ENCODE data around the gene BANF2. TPM values are rescaled to one million over a fixed set of nuclear protein-coding genes. Genes with fewer than 3 reads are reported as not detected.

Gene BANF2
- total and polyA plus RNA-seq, 2 experiments from 2014 or later: not detected

DNA sequence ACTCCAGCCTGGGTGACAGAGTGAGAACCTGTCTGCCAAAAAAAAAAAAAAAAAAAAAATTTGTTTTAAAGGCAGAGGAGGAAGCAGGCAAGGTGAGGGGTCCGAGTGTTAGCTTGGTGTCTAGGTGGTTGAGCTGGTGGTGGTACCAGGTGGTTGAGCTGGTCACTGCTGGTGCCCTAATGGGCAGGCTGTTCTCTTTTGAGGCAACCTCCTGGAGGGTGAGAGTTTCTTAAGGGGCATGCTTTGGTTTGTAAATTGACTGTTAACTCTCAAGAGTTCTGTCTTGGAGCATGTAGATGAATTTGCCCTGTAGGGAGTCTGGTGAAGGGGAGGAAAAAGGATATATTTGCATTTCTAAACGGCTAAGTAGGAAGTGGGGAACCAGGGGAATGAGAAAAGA is 52.7 kb downstream of the BANF2 start:
- H3K4me2 ChIP-seq (ENCODE audit: unreplicated experiment): no peak overlapping the region
- WGBS, 2 experiments (ENCODE audit: low coverage in 1 of 2, low lambda C conversion rate in 2 of 2, missing lambda C conversion rate in 2 of 2): 2 to 4% methylated on average over 2 of the region's 2 CpGs
- H3K9me3 ChIP-seq (ENCODE audit: low read depth): no peaks in the 10 kb centered on the region
- H3K27ac ChIP-seq: no peak overlapping the region
- no peaks in the 10 kb centered on the region for H4K20me1 ChIP-seq (ENCODE audit: insufficient read depth)
- H3K9me2 ChIP-seq (ENCODE audit: insufficient read depth): no peaks in the 10 kb centered on the region
- H3K79me2 ChIP-seq (ENCODE audit: insufficient read depth): no peaks in the 10 kb centered on the region
- in situ Hi-C loops (cut with MboI): no loop called here
- H3K4me3 ChIP-seq: no peak overlapping the region
- H3K9ac ChIP-seq: no peak overlapping the region
- no peak overlapping the region for H2AFZ ChIP-seq
- no peaks in the 10 kb centered on the region for H3K36me3 ChIP-seq (ENCODE audit: low read depth)
- H3K4me1 ChIP-seq (ENCODE audit: insufficient read depth): peaks cover 14% of the 10 kb centered on the region
- no peak for DNase-seq
- H3F3A ChIP-seq (ENCODE audit: insufficient read depth): 0 out of 2 replicates have a peak, but pooled peaks cover 3% of the 10 kb centered on the region
- TF ChIP-seq EZH2 (IDR thresholded peaks at IDR 0.05; ENCODE audit: insufficient read depth, poor library complexity, severe bottlenecking): no peak
- TF ChIP-seq EZH2phosphoT487 (IDR thresholded peaks at IDR 0.05; ENCODE audit: insufficient read depth, low read depth): no peak
- H3K27me3 ChIP-seq (replicated peaks; ENCODE audit: insufficient read depth): peaks cover 15% of the 10 kb centered on the region

DNA sequence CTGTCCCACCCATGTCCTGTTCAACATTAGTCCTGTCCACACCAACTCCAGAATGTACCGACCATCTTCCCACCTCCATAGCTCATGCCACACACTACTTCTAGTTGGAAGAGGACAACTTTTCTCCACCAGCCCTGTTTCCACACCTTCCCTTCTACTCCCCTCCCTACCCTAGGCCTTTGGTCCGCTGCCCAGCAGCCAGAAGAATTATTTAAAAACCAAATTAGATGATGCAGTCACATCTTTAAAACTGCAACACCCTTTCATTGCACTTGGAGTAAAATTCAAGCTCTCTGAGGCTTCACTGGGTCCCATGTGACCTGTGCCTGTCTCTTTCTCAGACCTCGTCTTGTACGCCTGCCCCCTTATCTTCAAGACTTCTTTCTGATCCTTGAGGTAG is 53.8 kb downstream of the BANF2 start:
- Histone ChIP-seq H3K4me1 (ENCODE audit: insufficient read depth) (peaks cover 10% of the 10 kb centered on the region), H3F3A (ENCODE audit: insufficient read depth) (no peaks in the 10 kb centered on the region), H2AFZ (no peak overlapping the region), H3K27me3 (replicated peaks; ENCODE audit: insufficient read depth) (peaks cover 15% of the 10 kb centered on the region), H3K9me2 (ENCODE audit: insufficient read depth) (no peaks in the 10 kb centered on the region), H3K4me3 (no peak overlapping the region), H3K9me3 (ENCODE audit: low read depth) (no peaks in the 10 kb centered on the region), H3K4me2 (ENCODE audit: unreplicated experiment) (no peak overlapping the region), H4K20me1 (ENCODE audit: insufficient read depth) (no peaks in the 10 kb centered on the region), H3K36me3 (ENCODE audit: low read depth) (no peaks in the 10 kb centered on the region), H3K9ac (no peak overlapping the region), H3K27ac (no peak overlapping the region), H3K79me2 (ENCODE audit: insufficient read depth) (no peaks in the 10 kb centered on the region)
- no peak for TF ChIP-seq EZH2phosphoT487 (IDR thresholded peaks at IDR 0.05; ENCODE audit: insufficient read depth, low read depth)
- no peak for TF ChIP-seq EZH2 (IDR thresholded peaks at IDR 0.05; ENCODE audit: insufficient read depth, poor library complexity, severe bottlenecking)
- 74 to 78% methylated on average over 4 of the region's 4 CpGs for whole genome bisulfite sequencing, 2 experiments (ENCODE audit: low coverage in 1 of 2, low lambda C conversion rate in 2 of 2, missing lambda C conversion rate in 2 of 2)
- in situ Hi-C loops (cut with MboI): no loop called here
- no peak for DNase-seq

DNA sequence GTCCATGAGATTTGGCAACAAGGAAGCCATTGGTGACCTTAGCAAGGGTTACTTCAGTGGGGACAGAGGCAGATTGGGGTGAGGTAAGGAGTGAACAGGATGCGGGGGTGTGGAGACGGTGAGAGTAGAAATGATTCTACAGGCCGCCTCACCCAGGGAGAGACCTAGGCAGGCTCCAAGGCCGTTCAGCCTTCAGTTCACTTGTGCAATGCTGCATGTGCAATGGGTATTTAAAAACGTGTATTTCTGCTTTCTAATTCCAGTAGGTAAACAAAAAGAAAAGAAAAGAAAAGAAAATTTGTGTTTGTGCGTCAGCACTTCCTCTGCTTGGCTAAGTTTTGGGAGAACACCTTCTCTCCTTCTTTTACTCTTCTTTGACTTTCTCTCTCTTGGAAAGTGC is 56.8 kb downstream of the BANF2 start:
- Histone ChIP-seq H2AFZ (no peak overlapping the region), H3K9me2 (ENCODE audit: insufficient read depth) (no peaks in the 10 kb centered on the region), H3K27me3 (replicated peaks; ENCODE audit: insufficient read depth) (peaks cover 15% of the 10 kb centered on the region), H3K27ac (no peak overlapping the region), H3K36me3 (ENCODE audit: low read depth) (no peaks in the 10 kb centered on the region), H3K9me3 (ENCODE audit: low read depth) (no peaks in the 10 kb centered on the region), H3K4me1 (ENCODE audit: insufficient read depth) (no peaks in the 10 kb centered on the region), H3K9ac (no peak overlapping the region), H3F3A (ENCODE audit: insufficient read depth) (no peaks in the 10 kb centered on the region), H3K4me2 (ENCODE audit: unreplicated experiment) (no peak overlapping the region), H3K79me2 (ENCODE audit: insufficient read depth) (no peaks in the 10 kb centered on the region), H4K20me1 (ENCODE audit: insufficient read depth) (no peaks in the 10 kb centered on the region), H3K4me3 (no peak overlapping the region)
- DNase-seq: no peak
- WGBS, 2 experiments (ENCODE audit: low coverage in 1 of 2, low lambda C conversion rate in 2 of 2, missing lambda C conversion rate in 2 of 2): 71 to 82% methylated on average over 6 of the region's 6 CpGs
- in situ Hi-C loops (cut with MboI): no loop called here
- TF ChIP-seq EZH2 (IDR thresholded peaks at IDR 0.05; ENCODE audit: insufficient read depth, poor library complexity, severe bottlenecking): no peak

DNA sequence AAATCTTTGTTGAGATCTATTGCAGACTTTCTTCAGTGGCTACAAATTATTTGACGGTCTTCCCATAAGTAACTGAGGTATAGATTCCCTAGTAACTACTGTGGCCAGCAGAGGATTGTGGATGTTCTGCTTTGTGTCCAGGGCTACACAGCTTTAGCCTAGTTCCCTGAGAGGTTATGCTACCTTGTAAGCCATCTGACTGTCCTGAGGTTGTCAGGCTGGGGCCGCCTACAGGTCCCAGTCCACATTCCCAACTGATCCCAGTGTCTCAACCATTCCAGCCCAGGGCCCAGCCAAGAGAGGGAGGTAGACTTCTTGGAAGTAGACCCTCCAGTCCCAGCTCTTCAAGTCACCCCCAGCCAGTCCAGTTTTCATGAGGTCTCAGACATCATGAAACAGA is 57.7 kb downstream of the BANF2 start:
- Histone ChIP-seq H4K20me1 (ENCODE audit: insufficient read depth) (no peaks in the 10 kb centered on the region), H3F3A (ENCODE audit: insufficient read depth) (no peaks in the 10 kb centered on the region), H3K4me2 (ENCODE audit: unreplicated experiment) (no peak overlapping the region), H3K9ac (no peak overlapping the region), H3K27ac (no peak overlapping the region), H3K9me2 (ENCODE audit: insufficient read depth) (no peaks in the 10 kb centered on the region), H3K79me2 (ENCODE audit: insufficient read depth) (no peaks in the 10 kb centered on the region), H3K9me3 (ENCODE audit: low read depth) (no peaks in the 10 kb centered on the region), H3K4me3 (no peak overlapping the region), H3K27me3 (replicated peaks; ENCODE audit: insufficient read depth) (peaks cover 15% of the 10 kb centered on the region), H2AFZ (no peak overlapping the region), H3K4me1 (ENCODE audit: insufficient read depth) (no peaks in the 10 kb centered on the region), H3K36me3 (ENCODE audit: low read depth) (no peaks in the 10 kb centered on the region)
- in situ Hi-C loops (cut with MboI): no loop called here
- WGBS, 2 experiments (ENCODE audit: low coverage in 1 of 2, low lambda C conversion rate in 2 of 2, missing lambda C conversion rate in 2 of 2): 48 to 59% methylated on average over 2 of the region's 2 CpGs
- TF ChIP-seq EZH2phosphoT487 (IDR thresholded peaks at IDR 0.05; ENCODE audit: insufficient read depth, low read depth) (no peak), EZH2 (IDR thresholded peaks at IDR 0.05; ENCODE audit: insufficient read depth, poor library complexity, severe bottlenecking) (no peak)
- no peak for DNase-seq

DNA sequence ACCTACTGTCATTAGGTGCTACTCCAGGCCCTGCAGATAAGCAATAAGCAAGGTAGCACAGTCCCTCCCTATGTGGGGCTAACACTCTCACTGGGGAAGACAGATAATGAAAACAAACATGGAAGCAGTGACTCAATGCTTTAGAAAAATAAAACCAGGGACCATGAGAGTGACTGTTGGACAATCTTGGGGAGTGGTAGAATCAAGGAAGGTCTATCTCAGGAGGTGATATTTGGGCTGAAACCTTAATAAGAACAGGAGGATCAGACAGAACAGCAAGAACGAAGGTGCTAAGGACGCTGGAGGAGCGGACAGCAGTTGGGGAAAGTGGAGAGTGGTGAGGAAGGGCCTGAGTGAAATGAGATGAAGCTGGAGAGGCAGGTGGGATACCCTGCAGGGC is 58.2 kb downstream of the BANF2 start:
- Histone ChIP-seq H3K4me2 (ENCODE audit: unreplicated experiment) (no peak overlapping the region), H3K27ac (no peak overlapping the region), H3K27me3 (replicated peaks; ENCODE audit: insufficient read depth) (peaks cover 15% of the 10 kb centered on the region), H3K4me1 (ENCODE audit: insufficient read depth) (no peaks in the 10 kb centered on the region), H3K4me3 (no peak overlapping the region), H3F3A (ENCODE audit: insufficient read depth) (no peaks in the 10 kb centered on the region), H3K9me2 (ENCODE audit: insufficient read depth) (no peaks in the 10 kb centered on the region), H3K9me3 (ENCODE audit: low read depth) (no peaks in the 10 kb centered on the region), H3K36me3 (ENCODE audit: low read depth) (no peaks in the 10 kb centered on the region), H2AFZ (no peak overlapping the region), H3K9ac (no peak overlapping the region), H4K20me1 (ENCODE audit: insufficient read depth) (no peaks in the 10 kb centered on the region), H3K79me2 (ENCODE audit: insufficient read depth) (no peaks in the 10 kb centered on the region)
- 60 to 72% methylated on average over 3 of the region's 3 CpGs for WGBS, 2 experiments (ENCODE audit: low coverage in 1 of 2, low lambda C conversion rate in 2 of 2, missing lambda C conversion rate in 2 of 2)
- no peak for TF ChIP-seq EZH2 (IDR thresholded peaks at IDR 0.05; ENCODE audit: insufficient read depth, poor library complexity, severe bottlenecking)
- TF ChIP-seq EZH2phosphoT487 (IDR thresholded peaks at IDR 0.05; ENCODE audit: insufficient read depth, low read depth): no peak
- in situ Hi-C loops (cut with MboI): no loop called here
- no peak for DNase-seq

Measured in GM23248 (cell line).